Keratinocyte (primary cell): ENCODE data around the gene PRIMA1. TPM values are rescaled to one million over a fixed set of nuclear protein-coding genes. Genes with fewer than 3 reads are reported as not detected.

Experiments
- DNase-seq: peaks from one replicate; pipeline ENCODE4 v3.0.0-alpha.2; 2011; ENCODE audit warnings: low read depth, missing footprints, low spot score
- FAIRE-seq: peaks from 2 replicates; lab custom pipeline; 2011; peaks lifted over from hg19 to GRCh38; lab: Jason Lieb, UNC
- H2AFZ ChIP-seq: 2 replicates; pipeline ENCODE4 v1.6.0; 2012; ENCODE audit warnings: low read length, control low read depth, inconsistent platforms; ENCODE audit not compliant: control insufficient read depth
- H3K27ac ChIP-seq: 2 replicates; pipeline ENCODE4 v1.5.1; 2011; ENCODE audit warnings: low read length; ENCODE audit not compliant: control insufficient read depth, insufficient read depth
- H3K27me3 ChIP-seq: 3 replicates; pipeline ENCODE4 v1.6.0; 2011; ENCODE audit warnings: low read length; ENCODE audit not compliant: control insufficient read depth, insufficient read depth; ENCODE audit errors: extremely low read depth
- H3K36me3 ChIP-seq, 2 experiments: 2 replicates in 1 of 2; 3 replicates in 1 of 2; pipeline ENCODE4 v1.5.1; 2011; ENCODE audit warnings: low read length in 2 of 2, mild to moderate bottlenecking in 1 of 2; ENCODE audit not compliant: control insufficient read depth in 2 of 2, insufficient read depth in 2 of 2; ENCODE audit errors: extremely low read depth in 1 of 2
- H3K4me1 ChIP-seq: 3 replicates; pipeline ENCODE4 v1.5.1; 2011; ENCODE audit warnings: low read length; ENCODE audit not compliant: control insufficient read depth, insufficient read depth; ENCODE audit errors: extremely low read depth
- H3K4me2 ChIP-seq: 3 replicates; pipeline ENCODE4 v1.6.0; 2011; ENCODE audit warnings: low read depth, low read length; ENCODE audit not compliant: control insufficient read depth, insufficient read depth; ENCODE audit errors: extremely low read depth
- H3K4me3 ChIP-seq, 3 experiments: fragments of 200-600 bp in 1 of 3; sonication (generic) in 1 of 3; 2 replicates in 2 of 3; 3 replicates in 1 of 3; pipeline ENCODE4 v1.5.1; 2011 to 2016; ENCODE audit warnings: low read length in 3 of 3, mild to moderate bottlenecking in 3 of 3, control low read depth in 2 of 3, inconsistent platforms in 1 of 3, low read depth in 1 of 3, mixed read lengths in 1 of 3, mixed run types in 1 of 3, moderate library complexity in 1 of 3; ENCODE audit not compliant: control insufficient read depth in 2 of 3, insufficient read depth in 2 of 3; ENCODE audit errors: extremely low read depth in 1 of 3
- H3K79me2 ChIP-seq: 2 replicates; pipeline ENCODE4 v1.6.0; 2012; ENCODE audit warnings: low read length; ENCODE audit not compliant: control insufficient read depth, insufficient read depth
- H3K9ac ChIP-seq: 3 replicates; pipeline ENCODE4 v1.6.0; 2011; ENCODE audit warnings: low read length; ENCODE audit not compliant: control insufficient read depth, insufficient read depth; ENCODE audit errors: extremely low read depth
- H3K9me1 ChIP-seq: 3 replicates; pipeline ENCODE4 v1.6.0; 2011; ENCODE audit warnings: low read length; ENCODE audit not compliant: control insufficient read depth, insufficient read depth; ENCODE audit errors: extremely low read depth
- H3K9me3 ChIP-seq: 2 replicates; pipeline ENCODE4 v1.5.1; 2012; ENCODE audit warnings: low read depth, low read length; ENCODE audit not compliant: control insufficient read depth
- H4K20me1 ChIP-seq: 3 replicates; pipeline ENCODE4 v1.6.0; 2011; ENCODE audit warnings: low read length; ENCODE audit not compliant: control insufficient read depth, insufficient read depth; ENCODE audit errors: extremely low read depth
- EZH2 ChIP-seq: IDR thresholded peaks from one replicate; pipeline ENCODE4 v1.6.1; 2012; ENCODE audit warnings: inconsistent platforms, mild to moderate bottlenecking, low read length, moderate library complexity
- dilution Hi-C: fragments of 300-500 bp; cut with MboI; formaldehyde crosslinking; loops from one replicate; pipeline ENCODE4 v1.7.0; 2020; ENCODE audit warnings: low sequenced_read_pairs; ENCODE audit not compliant: extremely low pct_ligation_motif_present
- polyA plus RNA-seq, 5 experiments: library from polyadenylated mRNA; depleted of rRNA in 3 of 5; stranded (reverse) in 3 of 5; stranded (forward) in 1 of 5; unstranded in 1 of 5; fragments of >200 nt; gene quantifications; 1 replicate in 1 of 5; 2 replicates in 3 of 5; 3 replicates in 1 of 5; pipeline versions ENCODE4 v1.2.1 to v1.2.3, GENCODE V29; 2011 to 2012; ENCODE audit warnings: missing spikeins in 2 of 5, low read depth in 1 of 5, low replicate concordance in 1 of 5
- TF ChIP-seq, protein P1 (sequence below), 3 experiments: IDR thresholded peaks in 1 of 3; conservative IDR thresholded peaks in 1 of 3; optimal IDR thresholded peaks in 1 of 3; 2 replicates in 2 of 3; 3 replicates in 1 of 3; pipeline versions ENCODE3 to v1.5.1; 2011; ENCODE audit warnings: low read length in 3 of 3, mild to moderate bottlenecking in 3 of 3, moderate library complexity in 2 of 3, control low read depth in 1 of 3, inconsistent platforms in 1 of 3; ENCODE audit not compliant: insufficient read depth in 2 of 3; ENCODE audit errors: extremely low read depth in 1 of 3

The PRIMA1 gene
- polyA plus RNA-seq, 1 donor (not counting 4 experiments of a cell fraction or from before 2014, with no cell fraction given): not detected

DNA sequence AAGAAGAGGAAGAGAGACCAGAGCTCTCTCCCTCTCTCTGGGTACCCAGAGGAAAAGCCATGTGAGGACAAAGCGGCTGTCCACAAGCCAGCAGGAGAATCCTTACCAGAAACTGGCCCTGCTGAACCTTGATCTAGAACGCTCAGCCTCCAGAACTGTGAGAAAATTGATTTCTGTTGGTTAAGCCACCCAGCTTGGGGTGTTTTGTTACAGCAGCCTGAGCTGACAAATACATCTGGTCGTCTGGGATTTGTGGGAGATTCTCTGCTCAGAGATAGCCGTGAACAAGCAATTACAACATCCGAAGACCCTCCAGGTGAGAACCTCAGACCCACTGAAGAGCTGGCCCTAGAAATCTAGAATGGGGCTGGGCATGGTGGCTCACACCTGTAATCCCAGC, 6.5 kb upstream of the PRIMA1 start:
- peaks cover 5% of the 10 kb centered on the region for H3K4me1 ChIP-seq
- dilution Hi-C loops: no loop called here
- no peak overlapping the region for H3K4me2 ChIP-seq
- H3K36me3 ChIP-seq: no peaks in the 10 kb centered on the region
- H3K79me2 ChIP-seq: no peaks in the 10 kb centered on the region
- no peak for DNase-seq
- FAIRE-seq: no peak
- H4K20me1 ChIP-seq: no peaks in the 10 kb centered on the region
- TF ChIP-seq, protein P1, sequence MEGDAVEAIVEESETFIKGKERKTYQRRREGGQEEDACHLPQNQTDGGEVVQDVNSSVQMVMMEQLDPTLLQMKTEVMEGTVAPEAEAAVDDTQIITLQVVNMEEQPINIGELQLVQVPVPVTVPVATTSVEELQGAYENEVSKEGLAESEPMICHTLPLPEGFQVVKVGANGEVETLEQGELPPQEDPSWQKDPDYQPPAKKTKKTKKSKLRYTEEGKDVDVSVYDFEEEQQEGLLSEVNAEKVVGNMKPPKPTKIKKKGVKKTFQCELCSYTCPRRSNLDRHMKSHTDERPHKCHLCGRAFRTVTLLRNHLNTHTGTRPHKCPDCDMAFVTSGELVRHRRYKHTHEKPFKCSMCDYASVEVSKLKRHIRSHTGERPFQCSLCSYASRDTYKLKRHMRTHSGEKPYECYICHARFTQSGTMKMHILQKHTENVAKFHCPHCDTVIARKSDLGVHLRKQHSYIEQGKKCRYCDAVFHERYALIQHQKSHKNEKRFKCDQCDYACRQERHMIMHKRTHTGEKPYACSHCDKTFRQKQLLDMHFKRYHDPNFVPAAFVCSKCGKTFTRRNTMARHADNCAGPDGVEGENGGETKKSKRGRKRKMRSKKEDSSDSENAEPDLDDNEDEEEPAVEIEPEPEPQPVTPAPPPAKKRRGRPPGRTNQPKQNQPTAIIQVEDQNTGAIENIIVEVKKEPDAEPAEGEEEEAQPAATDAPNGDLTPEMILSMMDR (optimal IDR thresholded peaks at IDR 0.05 in 1 of 3, IDR thresholded peaks at IDR 0.05 in 1 of 3, conservative IDR thresholded peaks at IDR 0.05 in 1 of 3; ENCODE audit: extremely low read depth in 1 of 3, insufficient read depth in 2 of 3, low read length in 3 of 3): no peak
- TF ChIP-seq EZH2: no peak
- no peak overlapping the region for H2AFZ ChIP-seq
- H3K27me3 ChIP-seq: no peaks in the 10 kb centered on the region
- no peak overlapping the region for H3K27ac ChIP-seq
- no peaks in the 10 kb centered on the region for H3K9me1 ChIP-seq
- no peak overlapping the region for H3K9ac ChIP-seq
- H3K9me3 ChIP-seq: no peaks in the 10 kb centered on the region
- H3K4me3 ChIP-seq: no peak overlapping the region

DNA sequence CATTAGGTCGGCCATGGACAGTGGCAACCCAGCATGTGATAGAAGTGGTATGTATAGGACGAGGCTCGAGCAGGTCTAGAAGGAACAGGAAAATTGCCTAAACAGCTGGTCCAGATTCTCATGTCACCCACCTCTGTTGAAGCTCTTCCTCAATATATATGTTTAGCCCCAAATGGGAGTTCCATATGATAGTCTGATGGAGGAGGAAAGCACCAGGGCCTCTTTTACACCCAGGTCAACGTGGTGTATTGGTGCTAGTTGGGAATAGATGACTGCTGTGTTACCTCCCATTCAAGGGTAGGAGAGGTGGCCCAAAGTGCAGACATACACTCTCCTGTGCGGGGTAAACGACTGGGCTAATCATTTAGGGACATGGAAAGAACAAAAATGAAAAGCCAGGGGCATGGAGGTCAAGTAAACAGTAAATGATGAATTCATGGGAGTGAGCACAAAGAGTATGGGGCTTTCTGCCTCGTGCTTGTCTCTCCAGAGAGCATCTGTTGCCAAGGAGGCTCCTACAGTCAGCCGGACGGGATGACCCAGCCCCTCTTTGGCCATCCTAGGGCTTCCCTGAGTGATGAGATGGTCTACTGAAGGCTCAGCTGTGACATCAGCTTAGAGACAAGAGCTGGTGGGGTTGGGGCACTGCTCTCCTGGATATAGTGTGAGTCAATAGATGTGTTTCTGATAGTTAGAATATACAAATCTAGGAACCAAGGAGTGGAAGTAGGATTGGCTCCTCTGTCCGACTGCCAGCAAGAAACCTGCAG, 5.5 kb upstream of the PRIMA1 start:
- Histone ChIP-seq H3K9me3 (no peaks in the 10 kb centered on the region), H4K20me1 (no peaks in the 10 kb centered on the region), H3K79me2 (no peaks in the 10 kb centered on the region), H3K9ac (no peak overlapping the region), H3K9me1 (no peaks in the 10 kb centered on the region), H2AFZ (no peak overlapping the region), H3K27ac (no peak overlapping the region), H3K4me1 (peaks cover 5% of the 10 kb centered on the region), H3K4me2 (no peak overlapping the region), H3K4me3 (no peak overlapping the region), H3K36me3 (no peaks in the 10 kb centered on the region), H3K27me3 (peaks cover 8% of the 10 kb centered on the region)
- TF ChIP-seq, protein P1 (optimal IDR thresholded peaks at IDR 0.05 in 1 of 3, IDR thresholded peaks at IDR 0.05 in 1 of 3, conservative IDR thresholded peaks at IDR 0.05 in 1 of 3; ENCODE audit: extremely low read depth in 1 of 3, insufficient read depth in 2 of 3, low read length in 3 of 3): no peak
- TF ChIP-seq EZH2: no peak
- DNase-seq (no peak), FAIRE-seq (no peak)
- dilution Hi-C loops: no loop called here
